ENCODE measurements around the gene RPH3AL.
"Not testable (repeated sequence)": the region's sequence is repeated elsewhere in the genome, so short reads cannot be mapped to it uniquely, and the experiment has no call there.

RPH3AL gene

GRCh38 chr17:378068-378467 lies 25.5 kb upstream of the RPH3AL start:
- no peak for DNase-seq

GRCh38 chr17:376936-377863 lies 24.6 kb upstream of the RPH3AL start:
- no peak for DNase-seq

- DNase-seq = no peak
Observed at GRCh38 chr17:373613-374230, 21.1 kb upstream of the RPH3AL start.

- no peak for DNase-seq
Observed at GRCh38 chr17:372157-373152, 19.8 kb upstream of the RPH3AL start.

DNA sequence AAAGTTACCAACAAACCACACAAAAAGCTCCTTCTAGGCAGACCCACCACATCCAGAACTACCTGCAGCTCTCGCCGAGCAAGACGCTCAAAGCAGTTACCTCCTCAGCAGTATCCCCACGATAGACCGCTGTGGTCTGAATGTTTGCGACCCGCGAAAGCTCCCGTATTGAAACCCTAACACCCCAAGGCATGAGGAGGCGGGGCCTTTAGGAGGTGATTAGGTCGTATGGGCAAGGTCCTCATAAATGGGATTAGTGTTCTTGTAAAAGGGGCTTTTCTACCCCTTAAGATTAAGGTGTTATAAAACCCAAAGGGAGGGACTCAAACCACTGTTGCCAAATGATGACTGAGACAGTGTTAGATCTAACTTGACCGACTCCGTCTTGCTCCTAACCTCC lies 19.0 kb upstream of the RPH3AL start:
- no peak for DNase-seq

- DNase-seq = not testable (repeated sequence)
Observed at GRCh38 chr17:367656-368055, 15.0 kb upstream of the RPH3AL start.

DNA sequence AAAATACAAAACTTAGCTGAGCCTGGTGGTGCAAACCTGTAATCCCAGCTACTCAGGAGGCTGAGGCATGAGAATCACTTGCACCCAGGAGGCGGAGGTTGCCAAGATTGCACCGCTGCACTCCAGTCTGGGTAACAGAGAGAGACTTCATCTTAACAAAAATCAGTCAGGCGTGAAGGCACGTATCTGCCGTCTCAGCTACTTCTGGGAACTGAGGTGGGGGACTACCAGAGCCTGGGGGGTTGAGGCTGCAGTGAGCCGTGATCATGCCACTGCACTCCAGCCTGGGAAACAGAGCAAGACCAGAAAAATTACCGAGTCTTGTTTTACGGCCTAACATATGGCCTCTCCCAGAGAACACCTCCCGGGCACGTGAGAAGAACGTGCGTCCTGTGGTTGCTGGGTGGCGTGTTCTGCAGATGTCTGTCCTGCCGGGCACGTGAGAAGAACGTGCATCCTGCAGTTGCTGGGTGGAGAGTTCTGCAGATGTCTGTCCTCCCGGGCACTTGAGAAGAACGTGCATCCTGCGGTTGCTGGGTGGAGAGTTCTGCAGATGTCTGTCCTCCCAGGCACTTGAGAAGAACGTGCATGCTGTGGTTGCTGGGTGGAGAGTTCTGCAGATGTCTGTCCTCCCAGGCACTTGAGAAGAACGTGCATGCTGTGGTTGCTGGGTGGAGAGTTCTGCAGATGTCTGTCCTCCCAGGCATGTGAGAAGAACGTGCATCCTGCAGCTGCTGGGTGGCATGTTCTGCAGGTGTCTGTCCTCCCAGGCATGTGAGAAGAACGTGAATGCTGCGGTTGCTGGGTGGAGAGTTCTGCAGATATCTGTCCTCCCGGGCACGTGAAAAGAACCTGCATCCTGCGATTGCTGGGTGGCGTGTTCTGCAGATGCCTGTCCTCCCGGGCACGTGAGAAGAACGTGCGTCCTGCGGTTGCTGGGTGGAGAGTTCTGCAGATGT lies 14.3 kb upstream of the RPH3AL start:
- DNase-seq = not testable (repeated sequence)

DNA sequence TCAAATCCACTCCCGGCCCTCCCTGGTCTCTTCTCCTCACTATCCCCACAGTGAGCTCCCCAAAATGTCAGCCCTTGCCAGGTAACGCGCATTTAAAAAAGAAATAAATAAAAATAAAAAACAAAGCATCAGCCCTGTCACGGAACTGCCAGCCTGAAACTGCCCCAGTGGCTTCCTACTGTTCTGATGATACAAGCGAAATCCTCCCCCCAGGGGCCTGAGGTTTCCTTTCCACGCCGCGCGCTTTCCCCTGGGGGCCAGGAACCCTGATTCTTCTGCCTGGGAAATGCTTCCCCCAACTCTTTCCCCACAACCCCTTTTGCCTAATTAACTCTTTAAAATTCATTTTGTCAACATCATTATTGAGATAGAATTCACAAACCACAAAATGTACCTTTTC lies 12.2 kb upstream of the RPH3AL start:
- no peak for DNase-seq

GRCh38 chr17:364308-364707 lies 11.7 kb upstream of the RPH3AL start:
- DNase-seq = no peak

DNA sequence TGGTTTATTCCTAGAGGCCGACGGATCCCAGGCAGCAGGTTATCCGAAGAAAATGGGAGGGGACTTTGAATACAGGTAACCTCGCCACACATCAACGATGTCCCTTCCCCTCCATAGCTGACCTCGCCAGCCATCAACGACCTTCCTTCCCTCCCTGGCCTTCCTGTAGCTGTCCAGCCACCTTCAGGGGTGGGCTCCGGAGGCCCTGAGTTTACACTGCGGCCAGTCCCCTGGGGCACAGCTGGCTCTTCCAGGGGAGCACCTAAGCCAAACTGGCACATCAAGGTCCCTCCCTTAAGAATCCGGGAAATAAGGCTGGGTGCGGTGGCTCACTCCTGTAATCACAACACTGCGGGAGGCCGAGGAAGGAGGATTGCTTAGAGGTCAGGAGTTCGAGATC lies 10.1 kb upstream of the RPH3AL start:
- no peak for DNase-seq

GRCh38 chr17:360092-360750 lies 7.6 kb upstream of the RPH3AL start:
- DNase-seq = no peak

GRCh38 chr17:358491-359151 lies 6.0 kb upstream of the RPH3AL start:
- DNase-seq = no peak

GRCh38 chr17:357644-358043 lies 5.0 kb upstream of the RPH3AL start:
- no peak for DNase-seq

DNA sequence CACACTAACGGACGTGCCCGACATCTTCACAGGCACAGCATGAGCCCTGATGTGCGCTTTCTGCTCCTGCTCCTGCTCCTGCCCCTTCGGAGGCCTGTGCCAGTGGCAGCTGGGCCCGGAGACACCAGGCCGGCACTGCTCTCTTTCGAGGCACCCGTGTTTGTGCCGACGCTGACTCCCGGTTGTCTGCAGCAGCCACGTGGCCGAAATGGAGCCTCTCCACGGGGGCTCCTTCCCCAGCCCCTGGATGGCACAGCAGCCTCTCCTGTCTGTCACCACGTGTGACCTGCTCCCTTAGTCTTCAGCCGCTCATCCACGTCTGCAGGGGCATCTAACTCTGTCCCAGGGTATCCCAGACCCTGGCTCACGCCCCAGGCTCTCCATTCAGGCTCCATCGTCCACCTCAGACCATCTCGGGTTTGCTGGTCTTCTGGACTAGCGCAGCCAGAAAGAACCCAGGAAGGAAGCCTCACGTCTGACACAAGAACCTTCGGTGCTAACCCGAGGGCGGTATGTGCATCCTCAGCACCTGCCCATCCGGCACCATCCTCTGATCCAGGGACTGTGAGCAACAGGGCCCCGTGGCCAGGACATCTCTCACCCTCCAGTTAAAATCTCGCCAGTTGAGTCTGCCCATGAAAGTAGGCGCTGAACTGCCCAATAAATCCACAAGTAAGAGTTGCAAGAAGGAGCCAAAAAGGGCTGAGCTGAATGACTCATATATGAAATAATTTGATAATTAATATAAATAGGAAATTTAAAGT lies 4.2 kb upstream of the RPH3AL start:
- DNase-seq = no peak

DNA sequence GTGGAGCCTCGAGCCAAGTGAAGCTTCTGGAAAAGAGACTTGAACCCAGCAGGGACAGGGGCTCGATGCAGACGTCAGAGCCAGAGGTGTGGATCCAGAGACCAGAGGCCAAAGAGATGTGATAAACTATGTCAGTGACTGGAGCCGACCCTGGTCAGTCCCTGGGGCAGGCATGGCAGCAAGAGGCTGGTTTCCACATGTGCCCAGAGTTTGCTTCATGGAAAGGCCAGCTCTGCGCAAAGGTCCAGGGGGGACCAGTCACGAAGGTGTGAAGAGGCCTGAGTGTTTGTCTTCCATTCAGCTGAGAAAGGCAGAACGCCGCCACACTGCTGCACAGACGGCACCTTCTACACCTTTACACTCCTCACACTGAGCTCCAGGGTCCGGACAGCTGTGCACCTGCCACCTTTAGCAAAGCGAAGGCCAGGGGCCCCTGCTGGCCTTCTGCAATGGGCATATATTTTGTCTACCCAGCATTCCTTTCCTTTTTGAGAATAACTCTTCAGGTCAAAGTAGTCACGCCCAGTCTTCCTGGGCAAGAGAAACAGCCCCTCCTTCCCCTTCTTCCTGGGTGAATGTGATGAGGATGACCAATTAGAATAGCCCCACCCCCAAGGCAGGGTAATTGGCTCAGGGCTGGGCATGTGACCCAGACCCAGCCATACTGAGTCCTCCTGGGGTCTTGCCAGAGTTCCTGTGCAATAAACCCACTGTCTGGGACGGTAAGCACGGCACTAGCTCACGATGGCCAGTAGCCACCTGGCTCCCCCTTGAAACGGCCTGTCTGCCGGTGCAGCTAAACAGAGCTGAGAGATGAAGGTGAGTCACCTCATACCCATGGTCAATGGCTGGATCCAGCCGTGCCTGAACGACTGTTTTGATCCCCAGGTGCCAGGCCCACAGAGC lies 2.3 kb upstream of the RPH3AL start:
- DNase-seq = no peak

GRCh38 chr17:353838-354234 lies 1.2 kb upstream of the RPH3AL start:
- no peak for DNase-seq

GRCh38 chr17:353213-353837 lies 718 bp upstream of the RPH3AL start:
- no peak for DNase-seq

GRCh38 chr17:351875-352420 lies 659 bp downstream of the RPH3AL start:
- no peak for DNase-seq

Measured in Kasumi-1 (cell line).